Stimulated activated CD4-positive, alpha-beta T cell treated with anti-CD3 and anti-CD28 coated beads, Interleukin-1b, Interleukin-23, amount 100 ng/mL, for 24 hours (primary cell): ENCODE data around the gene PRR15.

Source experiments
- DNase-seq, 4 experiments: peaks; one replicate each; pipeline ENCODE4 v3.0.0-alpha.2; 2020; ENCODE audit warnings: low read depth in 4 of 4, low spot score in 1 of 4

Gene PRR15

GRCh38 chr7:29609162-29610037, 45.8 kb downstream of the PRR15 start:
- DNase-seq, result no peak

GRCh38 chr7:29610086-29610485, 46.5 kb downstream of the PRR15 start:
- no peak for DNase-seq

GRCh38 chr7:29611941-29612544, 48.4 kb downstream of the PRR15 start:
- no peak for DNase-seq

- DNase-seq, result no peak
Measured at GRCh38 chr7:29612596-29612995, 49.0 kb downstream of the PRR15 start.

- no peak for DNase-seq
Measured at GRCh38 chr7:29613100-29613499, 49.5 kb downstream of the PRR15 start.

- no peak for DNase-seq
Measured at GRCh38 chr7:29614229-29614628, 50.6 kb downstream of the PRR15 start.
